HG03060 (cell line): ENCODE results near the gene MRPS16.
"Not testable (repeated sequence)": the region's sequence is repeated elsewhere in the genome, so short reads cannot be mapped to it uniquely, and the experiment has no call there.

Experiments used
- ATAC-seq: cut with Tn5 transposase; IDR thresholded peaks from one replicate; pipeline ENCODE4 v1.9.1; 2021; ENCODE audit warnings: low read depth, moderate number of reproducible peaks; ENCODE audit not compliant: unreplicated experiment

The MRPS16 gene

DNA sequence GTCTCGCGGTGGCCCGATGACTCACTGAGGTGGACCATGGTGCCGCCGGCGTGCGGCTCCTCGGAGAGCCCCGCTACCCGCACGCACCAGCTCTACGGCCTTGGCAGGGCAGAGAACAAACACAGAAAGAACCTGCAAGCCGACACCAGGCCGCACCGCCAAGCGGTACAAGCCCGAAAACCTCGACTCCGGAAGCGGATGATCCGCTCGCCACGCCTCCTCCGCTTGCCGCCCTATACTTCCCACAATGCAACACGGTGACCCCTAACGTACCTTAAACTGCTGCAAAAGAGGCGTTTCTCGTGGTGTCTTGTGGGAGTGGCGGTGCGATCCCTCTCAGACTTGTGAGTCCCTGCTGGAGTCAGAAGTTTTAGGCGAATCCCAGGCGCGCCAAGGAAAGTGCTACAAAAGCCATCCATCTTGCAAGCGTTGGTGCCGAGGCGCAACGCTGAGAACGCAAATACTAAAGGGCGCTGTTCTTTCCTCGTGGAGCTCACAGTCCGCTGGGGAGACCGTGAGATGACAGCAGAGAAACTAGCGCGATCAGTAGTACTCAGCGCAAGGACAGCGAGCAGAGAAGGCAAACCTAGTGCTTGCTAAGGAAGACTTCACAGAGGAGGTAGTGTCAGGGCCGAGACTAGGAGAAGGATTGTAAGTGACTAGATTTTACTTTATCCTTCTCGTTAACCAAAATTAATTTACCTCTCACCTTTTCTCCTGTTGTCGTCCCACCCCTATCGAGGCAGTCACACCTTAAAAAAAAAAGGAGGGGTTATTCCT lies at the start of gene MRPS16:
Gene MRPS16 (minus strand): TSS at position 200 of the 780 bp plus-strand sequence. CDS start 162 bp downstream, at position 38.
- peak; percentile 59 for ATAC-seq

DNA sequence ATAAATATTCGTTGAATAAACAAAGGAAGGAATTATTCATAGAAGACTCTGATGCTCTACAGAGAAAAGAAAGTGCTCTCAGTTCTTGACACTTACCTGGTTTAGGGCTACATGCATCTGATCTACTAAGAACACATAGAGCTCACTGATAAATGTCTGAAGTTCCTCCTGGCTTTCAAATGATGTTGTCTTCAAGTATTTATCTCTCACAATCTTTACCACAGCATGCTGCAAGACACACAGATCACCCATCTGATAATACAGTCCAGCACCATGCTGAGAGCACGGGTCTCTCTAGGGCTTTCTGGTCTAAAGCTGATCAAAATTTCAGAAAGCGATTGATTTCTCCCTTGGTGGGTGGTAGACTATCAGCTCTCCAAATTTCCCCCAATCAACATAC lies 44.5 kb upstream of the MRPS16 start:
- no peak for ATAC-seq

DNA sequence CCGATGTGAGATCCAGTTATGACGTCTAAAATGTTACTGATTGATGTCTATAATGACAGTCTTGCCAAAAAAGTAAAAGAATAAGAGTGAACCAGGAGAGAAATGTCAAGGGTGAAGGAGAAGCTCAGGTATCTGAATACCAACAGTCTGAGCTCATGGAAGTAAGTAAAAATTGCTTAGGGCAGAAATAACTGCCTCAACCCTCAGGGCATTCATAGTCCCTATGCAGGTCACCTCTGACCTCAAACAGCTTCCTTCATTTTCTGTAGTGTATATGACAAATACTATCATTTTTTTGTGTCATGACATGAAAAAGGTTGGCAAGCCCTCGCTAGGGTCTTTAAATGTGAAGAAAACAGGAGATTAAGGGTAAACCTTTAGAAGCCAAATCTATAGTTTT lies 41.0 kb upstream of the MRPS16 start:
- no peak for ATAC-seq

DNA sequence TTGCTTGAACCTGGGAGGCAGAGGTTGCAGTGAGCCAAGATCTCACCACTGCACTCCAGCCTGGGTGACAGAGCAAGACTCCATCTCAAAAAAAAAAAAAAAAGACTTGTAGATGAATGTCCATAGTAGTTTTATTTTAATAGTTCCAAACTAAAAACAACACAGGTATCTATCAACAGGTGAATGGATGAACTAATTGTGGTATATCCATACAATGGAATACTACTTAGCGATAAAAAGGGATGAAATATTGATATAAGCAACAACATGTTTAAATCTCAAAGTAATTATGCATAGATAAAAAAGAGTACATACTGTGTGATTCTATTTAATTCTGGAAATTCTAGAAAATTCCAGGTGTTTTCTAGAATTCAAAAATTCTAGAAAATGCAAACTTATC lies 37.5 kb upstream of the MRPS16 start:
- ATAC-seq, result no peak

DNA sequence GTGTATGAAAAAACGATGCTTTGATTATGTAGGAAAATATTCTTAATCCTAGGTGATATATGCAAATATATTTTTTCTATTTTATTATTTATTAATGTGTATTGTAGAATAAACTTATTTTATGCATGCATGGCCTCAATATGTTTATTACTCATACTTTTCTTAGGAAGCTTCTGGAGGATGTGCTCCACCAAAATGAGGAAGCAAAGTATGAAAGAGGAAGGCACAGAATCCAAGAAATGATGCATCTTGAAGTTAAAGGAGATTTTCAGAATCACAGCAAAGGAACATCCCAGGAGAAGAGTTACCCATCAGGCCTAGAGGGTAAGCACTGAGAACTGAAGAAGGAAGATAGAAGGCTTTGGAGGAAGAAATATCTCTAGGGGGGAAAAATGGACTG lies 35.0 kb upstream of the MRPS16 start:
- no peak for ATAC-seq

DNA sequence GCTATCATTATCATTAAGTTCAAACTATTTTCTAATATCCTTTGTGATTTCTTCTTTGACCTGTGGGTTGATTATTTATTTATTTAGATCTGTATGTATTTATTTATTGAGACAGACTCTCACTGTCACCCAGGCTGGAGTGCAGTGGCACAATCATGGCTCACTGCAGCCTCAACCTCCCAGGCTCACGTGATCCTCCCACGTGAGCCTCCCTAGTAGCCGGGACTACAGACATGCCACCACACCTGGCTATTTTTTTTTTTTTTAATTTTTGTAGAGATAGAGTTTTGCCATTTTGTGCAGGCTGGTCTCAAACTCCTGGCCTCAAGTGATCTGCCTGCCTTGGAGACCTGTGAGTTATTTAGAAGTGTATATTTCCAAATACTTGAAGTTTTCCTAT lies 28.7 kb upstream of the MRPS16 start:
- no peak for ATAC-seq

DNA sequence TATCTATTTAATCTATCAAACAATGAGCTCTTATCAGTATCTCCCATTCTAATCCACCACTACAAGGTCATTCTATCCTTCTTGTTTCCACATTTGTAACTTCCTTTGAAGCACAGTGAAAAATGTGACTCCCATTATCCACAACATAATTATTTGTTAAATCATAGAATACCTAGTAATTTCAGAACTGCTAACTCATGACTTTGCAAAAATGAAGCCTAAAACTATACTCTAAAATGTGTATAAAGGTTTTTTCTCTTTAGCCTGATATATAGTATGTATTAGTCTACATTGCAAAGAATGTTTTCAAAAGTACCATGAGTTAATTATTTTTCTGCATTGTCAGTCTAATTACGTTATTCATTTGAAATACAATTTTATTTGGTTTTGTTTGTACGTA lies 12.0 kb upstream of the MRPS16 start:
- no peak for ATAC-seq

DNA sequence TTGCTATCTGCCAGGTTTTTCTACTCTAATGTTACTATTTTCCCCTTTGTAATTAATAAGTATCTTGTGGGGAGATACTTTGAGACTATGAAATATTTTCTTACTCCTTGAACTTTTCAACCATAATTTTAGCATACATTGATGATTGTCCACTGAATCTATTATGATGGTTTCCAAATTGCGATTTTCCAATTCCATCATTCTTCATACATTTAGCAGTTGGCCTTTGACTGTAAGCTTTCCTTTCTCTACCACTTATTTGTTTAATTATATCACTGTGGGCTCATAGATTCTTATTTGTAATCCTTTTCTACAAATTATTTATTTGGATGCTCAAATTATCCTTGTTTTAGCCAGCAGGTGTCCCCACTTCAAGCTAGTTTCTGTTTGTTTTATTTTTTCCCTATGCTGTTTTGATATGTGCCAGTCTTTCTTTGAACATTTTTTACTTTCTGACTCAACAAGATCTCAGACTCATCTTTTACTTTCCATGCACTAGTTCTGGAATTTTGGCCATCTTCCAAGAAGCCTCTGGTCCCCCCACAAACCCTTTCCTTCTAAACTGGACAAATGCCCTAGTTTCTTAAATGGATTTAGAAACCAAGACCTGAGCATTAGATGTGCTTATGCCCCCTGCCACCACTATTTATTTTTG lies 11.4 kb upstream of the MRPS16 start:
- no peak for ATAC-seq

DNA sequence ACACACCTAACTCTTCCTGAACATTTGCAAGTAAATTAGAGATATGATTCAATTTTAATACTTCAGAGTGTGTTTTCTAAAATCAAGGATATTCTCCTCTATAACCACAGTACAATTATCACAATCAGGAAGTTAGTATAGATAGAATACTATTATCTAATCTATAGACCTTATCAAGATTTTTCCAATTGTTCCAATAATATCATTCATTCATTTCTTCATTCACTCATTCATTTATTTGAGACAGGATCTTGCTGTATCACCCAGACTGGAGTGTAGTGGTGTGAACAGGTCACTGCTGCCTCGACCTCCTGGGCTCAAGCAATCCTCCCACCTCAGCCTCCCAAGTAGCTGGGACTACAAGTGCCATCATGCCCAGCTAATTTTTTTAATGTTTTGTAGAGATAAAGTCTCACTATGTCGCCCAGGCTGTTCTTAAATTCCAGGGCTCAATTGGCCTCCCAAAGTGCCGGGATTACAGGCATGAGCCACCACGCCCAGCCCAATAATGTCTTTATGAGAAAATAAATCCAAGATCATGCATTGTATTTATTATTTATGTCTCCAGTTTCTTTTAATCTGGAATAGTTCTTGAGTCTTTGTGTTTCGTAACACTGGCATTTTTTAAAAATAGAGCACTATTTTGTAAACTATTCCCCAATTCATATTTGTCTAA lies 10.6 kb upstream of the MRPS16 start:
- no peak for ATAC-seq

DNA sequence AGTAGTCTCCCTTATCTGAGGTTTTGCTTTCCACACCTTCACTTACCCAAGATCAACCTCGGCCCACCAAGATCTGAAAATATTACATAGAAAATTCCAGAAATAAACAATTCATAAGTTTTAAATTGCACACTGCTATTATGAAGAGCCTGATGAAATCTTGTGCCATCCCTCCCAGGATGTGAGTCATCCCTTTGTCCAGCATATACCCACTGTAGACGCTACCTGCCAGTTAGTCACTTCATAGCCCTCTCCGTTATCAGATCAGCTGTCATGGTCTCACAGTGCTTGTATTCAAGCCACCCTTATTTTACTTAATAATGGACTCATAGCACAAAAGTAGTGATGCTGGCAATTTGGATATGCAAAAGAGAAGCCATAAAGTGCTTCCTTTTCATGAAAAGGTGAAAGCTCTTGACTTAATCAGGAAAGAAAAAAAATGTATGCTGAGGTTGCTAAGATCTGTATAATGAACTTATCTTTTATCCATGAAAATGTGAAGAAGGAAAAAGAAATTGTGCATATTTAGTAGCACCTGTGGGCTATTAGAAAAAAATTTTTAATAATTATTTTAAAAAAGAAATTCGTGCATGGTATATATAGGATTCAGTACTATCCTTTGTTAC lies 9.8 kb upstream of the MRPS16 start:
- ATAC-seq, result no peak

DNA sequence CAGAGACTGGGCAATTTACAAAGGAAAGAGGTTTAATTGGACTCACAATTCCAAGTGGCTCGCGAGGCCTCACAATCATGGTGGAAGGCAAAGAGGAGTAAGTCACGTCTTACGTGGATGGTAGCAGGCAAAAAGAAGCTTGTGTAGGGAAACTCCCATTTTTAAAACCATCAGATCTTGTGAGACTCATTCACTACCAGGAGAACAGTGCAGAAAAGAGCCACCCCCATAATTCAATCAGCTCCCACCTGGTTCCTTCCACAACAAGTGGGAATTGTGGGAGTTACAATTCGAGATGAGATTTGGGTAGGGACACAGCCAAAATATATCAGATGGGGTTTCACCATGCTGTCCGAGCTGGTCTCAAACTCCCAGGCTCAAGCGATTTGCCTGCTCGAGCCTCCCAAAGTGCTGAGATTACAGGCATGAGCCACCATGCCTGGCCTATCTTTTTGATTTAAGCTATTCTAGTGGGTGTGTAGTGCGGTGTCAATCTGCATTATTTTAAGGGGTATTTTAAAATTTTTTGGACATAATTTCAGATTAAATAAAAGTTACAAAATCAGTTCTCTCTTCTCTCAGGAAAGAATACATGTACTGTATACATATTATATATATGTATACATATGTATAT lies 9.0 kb upstream of the MRPS16 start:
- ATAC-seq, result no peak

DNA sequence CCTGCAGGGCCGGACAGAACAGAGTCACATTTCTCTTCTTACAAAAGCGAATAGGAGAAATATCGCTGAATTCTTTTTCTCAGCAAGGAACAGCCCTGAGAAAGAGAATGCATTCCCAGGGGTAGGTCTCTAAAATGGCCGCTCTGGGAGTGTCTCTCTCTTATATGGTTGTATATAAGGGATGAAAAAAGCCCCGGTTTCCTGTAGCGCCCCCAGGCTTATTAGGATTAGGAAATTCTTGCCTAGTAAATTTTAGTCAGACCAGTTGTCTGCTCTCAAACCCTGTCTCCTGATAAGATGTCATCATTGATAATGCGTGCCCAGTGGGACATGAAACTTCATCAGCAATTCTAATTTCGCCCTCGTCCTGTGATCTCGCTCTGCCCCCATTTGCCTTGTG lies 6.2 kb upstream of the MRPS16 start:
- ATAC-seq, result not testable (repeated sequence)

DNA sequence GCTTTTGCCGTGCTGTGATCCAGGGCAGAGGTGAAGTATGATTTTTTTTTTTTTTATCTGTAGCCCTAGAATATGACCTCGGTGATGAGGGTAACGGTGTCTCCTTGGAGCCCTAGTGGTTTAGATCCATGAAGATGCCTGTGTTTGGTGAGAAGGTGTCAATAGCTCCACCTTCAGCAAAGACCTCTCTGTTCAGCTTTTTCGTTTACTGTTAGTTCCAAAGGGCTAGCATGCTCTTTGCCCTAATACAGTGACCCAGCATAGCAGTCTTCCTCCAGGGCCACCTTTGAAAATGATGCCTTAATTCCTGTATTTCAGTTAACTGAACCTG lies 746 bp upstream of the MRPS16 start:
- no peak for ATAC-seq

DNA sequence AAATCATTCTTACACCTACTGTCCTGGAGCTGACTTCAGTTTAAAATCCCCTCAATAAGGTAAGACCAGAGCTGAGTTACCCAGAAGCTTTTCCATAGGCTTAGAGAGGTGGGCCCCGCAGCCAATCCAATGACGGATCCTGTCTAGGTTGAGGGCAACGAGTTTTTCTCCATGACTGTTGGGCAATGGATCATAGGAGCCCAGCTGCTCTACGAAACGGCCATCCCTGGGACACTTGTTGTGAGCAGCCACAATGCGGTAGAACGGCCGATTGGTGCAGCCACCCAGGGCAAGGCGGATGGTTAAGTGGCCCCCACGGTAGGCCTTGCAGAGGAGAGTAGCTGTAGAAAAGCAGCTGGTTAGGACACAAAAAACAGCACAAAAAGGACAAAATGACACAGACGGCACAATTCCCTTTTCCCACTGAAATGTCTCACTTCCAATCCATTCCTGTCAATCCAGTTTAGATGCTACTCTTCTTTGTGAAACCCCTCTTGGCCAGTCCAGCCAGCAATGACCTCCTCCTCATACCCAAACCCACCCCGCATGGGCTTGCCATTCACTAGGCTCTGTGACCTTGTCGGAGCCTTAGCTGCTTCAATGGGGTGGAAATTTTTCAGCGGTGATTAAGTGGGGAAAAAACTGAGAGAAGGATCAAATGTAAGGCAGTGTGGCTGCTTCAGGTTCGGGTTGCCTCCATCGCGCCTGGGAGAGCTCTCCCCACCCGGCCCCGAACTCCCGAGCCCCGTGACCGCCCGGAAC lies 580 bp downstream of the MRPS16 start:
- no peak for ATAC-seq

DNA sequence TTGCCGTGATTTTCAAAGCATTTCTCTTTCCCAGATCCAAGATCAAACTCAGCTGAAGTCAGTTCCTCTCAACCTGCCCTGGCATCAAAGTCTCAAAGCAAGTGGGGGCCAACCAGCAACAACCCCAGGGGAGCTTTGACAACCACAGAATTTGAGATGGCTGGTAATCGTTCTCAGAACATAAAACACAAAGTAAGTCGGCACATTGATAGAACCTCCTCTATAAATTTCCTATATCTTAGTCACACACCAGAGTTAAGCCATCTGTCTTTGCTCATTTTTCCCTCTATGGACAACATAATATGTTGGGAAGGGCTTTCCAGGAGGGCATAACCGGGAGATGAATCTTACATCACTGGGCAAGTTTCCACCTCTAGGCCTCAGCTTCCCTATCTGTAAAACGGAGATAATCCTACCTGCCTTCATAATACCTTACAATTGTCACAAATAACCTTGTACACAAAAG lies 4.2 kb downstream of the MRPS16 start:
- ATAC-seq, result no peak

DNA sequence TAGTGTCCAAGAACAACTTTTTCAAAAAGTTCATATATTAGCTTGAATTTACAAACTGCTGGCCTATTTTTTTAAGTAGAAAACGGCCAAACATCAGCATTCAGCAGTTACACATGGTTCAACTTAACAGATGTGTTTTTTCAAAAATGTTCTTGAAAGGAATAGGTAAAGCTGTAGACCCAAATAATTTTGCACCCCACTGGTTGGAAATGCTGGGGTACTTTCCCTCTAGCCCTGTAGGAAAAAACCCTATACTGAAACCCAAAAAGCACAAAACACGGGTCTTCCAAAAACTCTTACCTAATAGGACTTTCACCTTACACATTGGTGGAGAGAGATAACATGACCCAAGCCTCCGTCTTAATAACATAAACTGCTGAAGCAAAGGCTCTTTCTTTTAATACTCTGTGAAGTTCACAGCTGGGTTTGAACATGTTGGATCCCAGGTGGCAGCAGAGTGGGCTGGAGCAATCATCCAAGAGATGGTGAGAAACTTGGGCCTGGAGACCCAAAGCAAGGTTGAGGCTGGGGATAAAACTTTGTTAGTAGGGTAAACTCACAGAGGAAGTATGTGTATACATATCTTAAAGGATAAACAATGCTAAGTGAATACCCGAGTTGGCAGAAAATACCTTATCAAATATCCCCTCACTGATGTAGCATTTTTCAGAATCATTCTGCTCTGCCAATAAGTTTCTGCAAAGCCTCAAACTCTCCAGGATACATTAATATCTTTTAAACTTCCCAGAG lies 4.8 kb downstream of the MRPS16 start:
- ATAC-seq, result no peak

DNA sequence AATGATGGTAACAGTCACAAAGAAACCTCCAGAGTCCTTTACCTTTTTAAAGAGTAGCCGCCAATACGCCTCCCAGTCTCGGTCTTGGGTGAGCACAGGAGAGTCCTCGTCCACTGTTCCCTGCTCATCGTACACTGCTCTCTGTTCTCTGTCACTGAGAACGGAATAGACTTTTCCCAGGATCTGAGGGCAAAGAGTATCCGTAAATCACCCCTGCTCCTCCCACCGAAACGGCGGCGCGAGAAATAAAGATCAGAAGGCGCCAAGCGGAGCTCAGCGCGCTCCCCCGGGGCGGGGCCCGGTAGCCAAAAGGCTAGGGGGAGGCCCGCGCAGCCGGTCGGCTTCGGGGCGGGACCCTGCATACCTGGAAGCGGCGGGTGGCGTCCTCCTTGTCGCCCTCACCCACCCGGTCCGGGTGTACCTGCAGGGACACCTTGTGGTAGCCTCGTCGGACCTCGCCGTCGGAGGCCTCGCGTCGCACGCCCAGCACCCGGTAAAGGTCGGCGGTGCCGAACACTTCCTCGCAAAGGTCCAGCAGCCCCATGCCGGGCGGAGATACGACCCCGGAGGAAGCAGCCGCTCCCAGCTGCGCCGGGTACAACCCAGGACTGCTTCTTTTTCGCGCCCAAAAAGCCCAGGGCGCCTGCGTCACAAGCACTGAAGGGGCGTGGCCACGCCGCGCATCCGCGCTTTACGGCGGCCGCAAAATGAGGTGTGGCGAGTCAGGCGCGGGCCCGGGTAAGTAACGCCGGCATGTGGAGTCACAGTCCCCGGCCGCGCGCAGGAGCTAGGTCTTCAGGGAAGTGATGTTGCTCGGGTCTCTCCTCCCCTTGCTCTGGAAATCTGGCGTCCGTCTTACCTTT lies 5.6 kb downstream of the MRPS16 start, which contains the start of gene DNAJC9:
Gene DNAJC9 (minus strand): TSS at position 610 of the 863 bp plus-strand sequence. CDS start 66 bp downstream, at position 544.
- ATAC-seq, result peak; percentile 47

DNA sequence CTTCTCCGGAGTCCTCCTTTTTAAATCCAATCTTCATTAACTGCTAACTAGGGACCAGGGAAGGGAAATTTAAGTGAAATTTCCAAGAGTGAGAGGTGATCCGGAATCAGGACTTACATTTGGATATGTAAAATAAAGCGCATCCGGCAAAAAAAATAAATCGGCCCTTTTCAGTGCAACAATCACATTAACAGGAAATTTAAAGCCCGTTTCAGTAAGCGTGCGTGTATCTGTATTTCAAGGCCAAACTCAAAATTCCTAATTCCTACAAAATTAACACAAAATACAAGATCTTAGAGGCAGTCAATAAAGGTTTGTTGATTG lies 6.2 kb downstream of the MRPS16 start:
- ATAC-seq, result no peak
